T-cell (primary cell): ENCODE results near the gene ITGBL1. TPM values are rescaled to one million over a fixed set of nuclear protein-coding genes. Genes with fewer than 3 reads are reported as not detected.

ENCODE experiments used
- ATAC-seq, 4 experiments: fragments of 200-7000 bp in 3 of 4; fragments of 150-1000 bp in 1 of 4; cut with Tn5 transposase; replicated peaks in 1 of 4; 1 replicate in 3 of 4; 2 replicates in 1 of 4; pipeline ENCODE4 v1.10.0; 2021; ENCODE audit warnings: moderate library complexity in 3 of 4, mild to moderate bottlenecking in 2 of 4, moderate number of reproducible peaks in 1 of 4
- CTCF ChIA-PET, 2 donors: fragments of 300-600 bp; sonication (Branson Sonifier 250); formaldehyde crosslinking; loops; one replicate each; lab custom pipeline; 2022; ENCODE audit warnings: antibody characterized with exemption in 2 of 2; lab: Charles Lee
- POLR2A ChIA-PET, 2 donors: fragments of 300-600 bp; sonication (Branson Sonifier 250); formaldehyde crosslinking; loops; one replicate each; lab custom pipeline; 2022; ENCODE audit warnings: antibody characterized with exemption in 2 of 2; lab: Charles Lee
- DNase-seq, 35 experiments: peaks; one replicate each; pipeline versions ENCODE4 v3.0.0 to v3.0.0-alpha.2; 2013 to 2023
- H3K27ac ChIP-seq: one replicate; pipeline ENCODE4 v1.5.1; 2013; ENCODE audit warnings: low read length
- H3K27me3 ChIP-seq, 2 experiments: replicated peaks in 1 of 2; 1 replicate in 1 of 2; 2 replicates in 1 of 2; pipeline versions ENCODE4 v1.6.1 to v1.7.0; 2013; ENCODE audit warnings: low read length in 1 of 2, mixed read lengths in 1 of 2; ENCODE audit not compliant: control insufficient read depth in 2 of 2, insufficient read depth in 2 of 2; ENCODE audit errors: extremely low read depth in 1 of 2
- H3K36me3 ChIP-seq, 2 donors: 1 replicate in 1 of 2; 2 replicates in 1 of 2; pipeline versions ENCODE4 v1.6.1 to v1.7.0; 2013; ENCODE audit warnings: low read length in 1 of 2; ENCODE audit not compliant: control insufficient read depth in 2 of 2, insufficient read depth in 1 of 2; ENCODE audit errors: extremely low read depth in 1 of 2
- H3K4me1 ChIP-seq, 2 experiments: 1 replicate in 1 of 2; 2 replicates in 1 of 2; pipeline versions ENCODE4 v1.6.1 to v1.7.0; 2013; ENCODE audit warnings: low read length in 2 of 2, mixed read lengths in 1 of 2; ENCODE audit not compliant: insufficient read depth in 2 of 2, control insufficient read depth in 1 of 2; ENCODE audit errors: extremely low read depth in 1 of 2
- H3K4me3 ChIP-seq, 2 donors: 1 replicate in 1 of 2; 2 replicates in 1 of 2; pipeline versions ENCODE4 v1.5.1 to v1.7.0; 2013; ENCODE audit warnings: mild to moderate bottlenecking in 2 of 2, low read length in 1 of 2, moderate library complexity in 1 of 2; ENCODE audit not compliant: control insufficient read depth in 1 of 2; ENCODE audit errors: extremely low read depth in 1 of 2
- H3K9me3 ChIP-seq: 2 replicates; pipeline ENCODE4 v1.7.0; 2013
- H3K27ac Mint-ChIP-seq, 2 donors: one replicate each; pipeline ENCODE4 v1.8.0; 2020 to 2021; ENCODE audit warnings: mild to moderate bottlenecking in 2 of 2, mixed read lengths in 2 of 2
- H3K27me3 Mint-ChIP-seq, 2 donors: one replicate each; pipeline ENCODE4 v1.8.0; 2021 to 2022; ENCODE audit warnings: mixed read lengths in 2 of 2
- H3K36me3 Mint-ChIP-seq: one replicate; pipeline ENCODE4 v1.8.0; 2021; ENCODE audit warnings: mixed read lengths
- H3K4me1 Mint-ChIP-seq, 3 donors: one replicate each; pipeline ENCODE4 v1.8.0; 2020 to 2022; ENCODE audit warnings: mixed read lengths in 3 of 3, mild to moderate bottlenecking in 1 of 3
- H3K4me3 Mint-ChIP-seq, 3 donors: one replicate each; pipeline ENCODE4 v1.8.0; 2020 to 2022; ENCODE audit warnings: mild to moderate bottlenecking in 3 of 3, mixed read lengths in 3 of 3, moderate library complexity in 3 of 3
- H3K9me3 Mint-ChIP-seq, 3 donors: one replicate each; pipeline ENCODE4 v1.8.0; 2020 to 2022; ENCODE audit warnings: mixed read lengths in 3 of 3
- WGBS: methylation state at CpG from one replicate; pipeline ENCODE4 v1.1.5; 2013; ENCODE audit warnings: missing lambda C conversion rate; ENCODE audit not compliant: insufficient coverage; 5-methylcytosine and 5-hydroxymethylcytosine counted together
- total RNA-seq, 35 experiments: library from RNA in 6 of 35; stranded (reverse) in 6 of 35; fragments of 120-200 nt in 1 of 35; gene quantifications; one replicate each; pipeline versions ENCODE4 v1.2.1 to v1.2.4 and lab custom pipeline; 2013 to 2026

Gene ITGBL1
- total RNA-seq, 5 donors from 2014 or later (not counting 1 experiment from before 2014, with no cell fraction given) = not detected

GRCh38 chr13:101749584-101749983, 297.1 kb downstream of the ITGBL1 start:
- ATAC-seq = no peak
- CTCF ChIA-PET = no interaction called here
- H3K9me3 ChIP-seq = no peaks in the 10 kb centered on the region
- H3K27ac ChIP-seq = no peak overlapping the region
- H3K4me1 ChIP-seq = no peaks in the 10 kb centered on the region
- H3K4me1 Mint-ChIP-seq = no peaks in the 10 kb centered on the region
- H3K4me3 Mint-ChIP-seq = no peak overlapping the region
- no CpG with 5 or more reads among the region's 1 CpG for WGBS
- H3K27me3 ChIP-seq = peaks cover 0 to 3% of the 10 kb centered on the region in 2 experiments
- no peaks in the 10 kb centered on the region for H3K9me3 Mint-ChIP-seq
- POLR2A ChIA-PET = interaction anchor here in 1 of 2 donors (0.7 kb wide), 1 partner anchor 112 kb away, joined by 3 read pairs; no protein-coding TSS in a partner anchor
- no peaks in the 10 kb centered on the region for H3K36me3 ChIP-seq
- no peaks in the 10 kb centered on the region for H3K36me3 Mint-ChIP-seq
- DNase-seq = no peak
- H3K27me3 Mint-ChIP-seq = peaks cover 13% of the 10 kb centered on the region in 2 donors
- no peak overlapping the region for H3K4me3 ChIP-seq
- H3K27ac Mint-ChIP-seq = no peak overlapping the region

GRCh38 chr13:101751488-101751887, 299.0 kb downstream of the ITGBL1 start:
- ATAC-seq (no peak), DNase-seq (no peak)
- no peaks in the 10 kb centered on the region for H3K4me1 ChIP-seq
- H3K9me3 ChIP-seq = no peaks in the 10 kb centered on the region
- Mint-ChIP-seq H3K27me3 (peaks cover 7 to 12% of the 10 kb centered on the region in 2 donors), H3K4me1 (no peaks in the 10 kb centered on the region), H3K9me3 (no peaks in the 10 kb centered on the region), H3K36me3 (no peaks in the 10 kb centered on the region), H3K4me3 (no peak overlapping the region), H3K27ac (no peak overlapping the region)
- H3K4me3 ChIP-seq = no peak overlapping the region
- H3K36me3 ChIP-seq = no peaks in the 10 kb centered on the region
- peaks cover 0 to 3% of the 10 kb centered on the region in 2 experiments for H3K27me3 ChIP-seq
- POLR2A ChIA-PET = no interaction called here
- H3K27ac ChIP-seq = no peak overlapping the region
- 0% methylated on average over 2 of the region's 3 CpGs for WGBS
- CTCF ChIA-PET = no interaction called here

- ATAC-seq = no peak
- Histone ChIP-seq H3K9me3 (no peaks in the 10 kb centered on the region), H3K36me3 (no peaks in the 10 kb centered on the region), H3K4me1 (no peaks in the 10 kb centered on the region), H3K27ac (no peak overlapping the region), H3K4me3 (no peak overlapping the region), H3K27me3 (peaks cover 0 to 3% of the 10 kb centered on the region in 2 experiments)
- Mint-ChIP-seq H3K4me3 (no peak overlapping the region), H3K36me3 (no peaks in the 10 kb centered on the region), H3K9me3 (no peaks in the 10 kb centered on the region), H3K4me1 (no peaks in the 10 kb centered on the region), H3K27me3 (peaks cover 7 to 12% of the 10 kb centered on the region in 2 donors), H3K27ac (no peak overlapping the region)
- no peak for DNase-seq
- POLR2A ChIA-PET = no interaction called here
- CTCF ChIA-PET = no interaction called here
- 50% methylated on average over 1 of the region's 3 CpGs for WGBS
Observed at GRCh38 chr13:101752432-101752831, 300.0 kb downstream of the ITGBL1 start.

GRCh38 chr13:101755228-101755887, 302.9 kb downstream of the ITGBL1 start:
- ChIA-PET CTCF (interaction anchor here in 1 of 2 donors (1.0 to 1.2 kb wide), 2 partner anchors 13 to 610 kb away, joined by 3 read pairs; no protein-coding TSS in a partner anchor), POLR2A (no interaction called here)
- H3K36me3 ChIP-seq = no peaks in the 10 kb centered on the region
- H3K27ac ChIP-seq = no peak overlapping the region
- ATAC-seq (no peak), DNase-seq (no peak)
- H3K4me1 ChIP-seq = no peaks in the 10 kb centered on the region
- no peak overlapping the region for H3K4me3 ChIP-seq
- Mint-ChIP-seq H3K27me3 (peaks cover 8 to 21% of the 10 kb centered on the region in 2 donors), H3K27ac (no peak overlapping the region), H3K36me3 (no peaks in the 10 kb centered on the region), H3K9me3 (no peaks in the 10 kb centered on the region), H3K4me3 (no peak overlapping the region), H3K4me1 (no peaks in the 10 kb centered on the region)
- H3K27me3 ChIP-seq = peaks cover 0 to 3% of the 10 kb centered on the region in 2 experiments
- no peaks in the 10 kb centered on the region for H3K9me3 ChIP-seq
- 93% methylated on average over 2 of the region's 6 CpGs for WGBS

- peaks cover 7 to 29% of the 10 kb centered on the region in 2 donors for H3K27me3 Mint-ChIP-seq
- peaks cover 0 to 3% of the 10 kb centered on the region in 2 experiments for H3K27me3 ChIP-seq
- H3K4me3 Mint-ChIP-seq = no peak overlapping the region
- no peaks in the 10 kb centered on the region for H3K36me3 Mint-ChIP-seq
- POLR2A ChIA-PET = no interaction called here
- ATAC-seq (peak in 2 of 4 experiments; percentile 47 to 60), DNase-seq (peak in 2 of 35 experiments; percentile 2 to 52)
- H3K4me1 ChIP-seq = no peaks in the 10 kb centered on the region
- no peak overlapping the region for H3K27ac Mint-ChIP-seq
- no peak overlapping the region for H3K27ac ChIP-seq
- no peak overlapping the region for H3K4me3 ChIP-seq
- H3K36me3 ChIP-seq = no peaks in the 10 kb centered on the region
- no peaks in the 10 kb centered on the region for H3K9me3 ChIP-seq
- H3K9me3 Mint-ChIP-seq = no peaks in the 10 kb centered on the region
- CTCF ChIA-PET = interaction anchor here (0.6 to 2.6 kb wide), 11 partner anchors 11 to 614 kb away, joined by 3 to 31 read pairs (median 4); no protein-coding TSS in a partner anchor
- no peaks in the 10 kb centered on the region for H3K4me1 Mint-ChIP-seq
- 0% methylated on average over 1 of the region's 1 CpG for WGBS
Observed at GRCh38 chr13:101757446-101758039, 305.1 kb downstream of the ITGBL1 start.

- Histone ChIP-seq H3K9me3 (no peaks in the 10 kb centered on the region), H3K27me3 (no peaks in the 10 kb centered on the region), H3K4me1 (no peaks in the 10 kb centered on the region), H3K36me3 (no peaks in the 10 kb centered on the region), H3K4me3 (no peak overlapping the region), H3K27ac (no peak overlapping the region)
- ATAC-seq (no peak), DNase-seq (no peak)
- no peaks in the 10 kb centered on the region for H3K36me3 Mint-ChIP-seq
- no peak overlapping the region for H3K4me3 Mint-ChIP-seq
- H3K9me3 Mint-ChIP-seq = no peaks in the 10 kb centered on the region
- WGBS = no CpG with 5 or more reads among the region's 1 CpG
- ChIA-PET POLR2A (no interaction called here), CTCF (no interaction called here)
- peaks cover 8 to 34% of the 10 kb centered on the region in 2 donors for H3K27me3 Mint-ChIP-seq
- H3K27ac Mint-ChIP-seq = no peak overlapping the region
- no peaks in the 10 kb centered on the region for H3K4me1 Mint-ChIP-seq
Observed at GRCh38 chr13:101763191-101763590, 310.7 kb downstream of the ITGBL1 start.
